HG02759 (cell line): ENCODE data around the gene ZFYVE28.

Experiments
- ATAC-seq: cut with Tn5 transposase; IDR thresholded peaks from one replicate; pipeline ENCODE4 v1.9.1; 2021; ENCODE audit warnings: mild to moderate bottlenecking, moderate library complexity; ENCODE audit not compliant: unreplicated experiment

Gene ZFYVE28

GRCh38 chr4:2370597-2371320 is 47.7 kb downstream of the ZFYVE28 start:
- no peak for ATAC-seq

GRCh38 chr4:2368746-2369437 is 49.6 kb downstream of the ZFYVE28 start:
- no peak for ATAC-seq

- ATAC-seq: no peak
These were observed 50.8 kb downstream of the ZFYVE28 start for GRCh38 chr4:2367626-2368025.

DNA sequence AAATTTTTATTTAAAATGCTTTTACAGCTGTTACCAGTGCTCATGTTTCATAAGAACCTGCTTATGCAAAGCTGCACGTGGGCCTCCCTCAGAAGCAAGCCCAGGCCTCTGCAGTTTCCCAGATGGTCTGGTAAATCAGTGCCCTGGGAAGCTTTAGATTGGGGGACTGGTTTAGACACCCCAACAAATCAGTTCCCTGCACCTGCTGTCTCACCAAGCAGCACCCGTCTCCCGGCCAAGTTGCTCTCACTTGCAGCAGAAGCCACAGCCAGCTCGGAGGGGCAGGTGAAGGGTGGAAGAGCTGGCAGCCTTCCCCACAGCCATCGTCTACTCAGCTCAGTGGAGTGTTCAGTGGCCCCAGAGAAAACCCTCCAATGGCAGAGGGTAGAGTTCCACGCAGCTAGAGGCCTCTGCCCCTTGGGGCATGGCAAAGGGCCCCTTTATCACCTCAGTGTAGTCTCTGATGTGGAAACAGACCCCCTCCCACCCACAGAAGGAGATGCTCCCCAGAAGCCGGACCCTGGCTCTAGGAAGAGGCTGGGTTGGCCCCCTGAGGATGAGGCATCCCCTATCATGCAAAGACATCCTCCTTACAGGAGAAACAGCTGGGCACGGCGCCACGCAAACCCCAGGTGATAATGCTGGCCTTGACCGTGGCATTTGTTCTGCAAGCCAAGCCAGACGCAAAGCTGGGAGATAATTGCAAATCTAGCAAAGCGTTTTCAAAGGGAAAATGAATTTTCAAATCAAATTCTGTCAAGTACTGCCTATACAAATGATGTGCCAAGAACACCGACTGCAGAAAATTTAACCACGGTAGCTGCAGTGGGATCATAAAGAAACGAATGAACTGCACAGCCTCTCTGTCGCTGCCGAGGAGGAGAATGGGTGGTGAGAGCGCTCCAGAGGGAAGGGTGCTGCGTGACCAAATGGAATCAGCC is 51.9 kb downstream of the ZFYVE28 start:
- no peak for ATAC-seq

DNA sequence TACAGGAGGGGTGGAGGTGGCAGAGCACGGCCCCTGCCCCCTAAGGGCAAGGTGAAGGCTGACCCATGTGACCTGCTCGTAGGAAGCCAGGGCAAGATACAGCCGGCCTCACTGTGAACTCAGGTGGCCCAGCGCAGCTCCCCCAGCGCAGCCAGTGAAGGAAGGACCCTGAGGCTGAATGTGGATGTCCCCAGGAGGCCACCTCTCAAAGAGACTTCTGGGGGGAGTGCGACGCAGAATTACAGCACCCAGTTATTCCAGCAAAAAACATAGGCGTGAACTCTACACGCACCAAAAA is 52.6 kb downstream of the ZFYVE28 start:
- no peak for ATAC-seq

GRCh38 chr4:2365054-2365912 is 53.2 kb downstream of the ZFYVE28 start:
- no peak for ATAC-seq

DNA sequence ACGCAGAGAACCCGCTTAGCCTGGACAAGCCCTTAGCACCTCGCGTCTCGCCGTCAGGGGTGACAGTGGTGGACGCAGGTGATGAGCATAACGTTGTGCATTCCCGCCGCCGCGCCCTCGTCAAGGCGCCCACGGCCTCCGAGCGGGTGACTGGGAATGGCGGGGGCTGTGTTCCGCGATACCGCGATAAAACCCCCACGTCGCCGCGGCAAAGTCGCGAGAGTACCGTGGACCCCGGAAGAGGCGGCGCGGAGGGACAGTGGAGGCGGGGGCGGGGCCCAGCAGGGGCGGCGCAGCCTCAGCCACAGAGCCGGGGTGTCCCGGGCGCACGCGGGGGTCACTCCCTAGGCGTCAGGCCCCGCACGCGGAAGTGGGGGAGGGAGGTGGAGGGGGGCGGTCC is 53.8 kb downstream of the ZFYVE28 start:
- no peak for ATAC-seq

DNA sequence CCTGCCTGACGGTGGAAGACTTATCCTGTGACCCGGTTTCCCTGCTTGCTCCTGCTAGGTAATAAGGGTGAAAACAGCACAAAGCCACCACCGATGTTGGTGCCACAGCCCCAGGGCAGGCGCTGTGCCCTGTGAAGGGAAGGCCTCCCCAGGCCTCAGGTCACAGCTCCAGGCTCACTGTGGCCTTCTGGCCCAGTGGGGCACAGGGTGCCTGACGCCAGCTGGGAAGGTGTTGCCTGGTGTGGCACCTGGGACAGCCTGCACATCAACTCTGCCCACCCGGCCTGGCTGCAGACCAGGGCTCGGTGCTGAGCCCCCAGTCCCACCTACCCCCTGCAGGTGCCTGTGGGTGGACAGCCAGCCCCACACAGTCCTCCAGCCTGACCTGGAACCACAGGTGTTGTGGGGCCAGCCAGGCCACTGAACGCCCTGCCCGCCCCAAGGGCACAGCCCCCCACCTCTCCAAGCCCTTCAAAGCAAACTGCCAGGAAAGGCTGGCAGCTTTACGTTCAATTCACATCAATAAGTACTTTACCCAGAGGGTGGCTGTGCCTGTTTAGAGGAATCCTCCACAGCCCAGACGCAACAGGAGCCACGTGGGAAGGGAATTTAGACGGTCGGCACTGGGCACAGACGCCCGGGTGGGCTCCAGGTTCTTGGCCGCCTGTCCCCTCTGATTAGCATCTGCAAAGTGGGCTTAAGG is 54.3 kb downstream of the ZFYVE28 start:
- ATAC-seq: no peak

DNA sequence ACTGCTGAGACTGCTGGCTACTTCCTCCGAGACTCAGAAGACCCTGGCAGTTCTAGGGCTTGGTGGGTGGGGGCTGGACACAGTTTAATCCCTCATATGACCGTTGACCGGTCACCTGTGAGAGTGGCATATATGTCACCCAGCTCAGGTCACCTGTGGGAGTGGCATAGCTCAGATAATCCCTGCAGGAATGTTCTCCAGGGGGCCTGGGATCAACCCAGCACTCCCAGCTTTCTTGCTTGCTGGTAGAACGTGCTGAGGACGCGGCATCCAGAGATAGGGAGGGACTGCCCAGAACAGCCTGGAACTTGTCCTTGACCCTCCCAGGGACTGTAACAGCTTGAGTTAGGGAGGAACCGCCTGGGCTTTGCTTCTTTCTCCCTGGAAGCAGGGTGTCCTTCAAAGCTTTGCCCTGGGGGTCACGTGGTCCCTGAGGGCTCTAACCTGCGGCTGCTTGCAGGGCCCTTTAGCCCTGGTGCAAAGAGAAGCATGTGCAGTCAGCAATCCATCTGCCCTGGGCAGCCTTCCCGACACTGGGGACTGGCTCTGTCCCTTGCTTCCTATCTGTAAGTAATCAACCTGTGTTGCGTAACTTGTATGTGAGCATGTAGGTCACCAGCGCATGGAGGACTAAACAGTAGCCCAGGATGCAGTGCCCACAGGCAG is 55.3 kb downstream of the ZFYVE28 start:
- no peak for ATAC-seq

DNA sequence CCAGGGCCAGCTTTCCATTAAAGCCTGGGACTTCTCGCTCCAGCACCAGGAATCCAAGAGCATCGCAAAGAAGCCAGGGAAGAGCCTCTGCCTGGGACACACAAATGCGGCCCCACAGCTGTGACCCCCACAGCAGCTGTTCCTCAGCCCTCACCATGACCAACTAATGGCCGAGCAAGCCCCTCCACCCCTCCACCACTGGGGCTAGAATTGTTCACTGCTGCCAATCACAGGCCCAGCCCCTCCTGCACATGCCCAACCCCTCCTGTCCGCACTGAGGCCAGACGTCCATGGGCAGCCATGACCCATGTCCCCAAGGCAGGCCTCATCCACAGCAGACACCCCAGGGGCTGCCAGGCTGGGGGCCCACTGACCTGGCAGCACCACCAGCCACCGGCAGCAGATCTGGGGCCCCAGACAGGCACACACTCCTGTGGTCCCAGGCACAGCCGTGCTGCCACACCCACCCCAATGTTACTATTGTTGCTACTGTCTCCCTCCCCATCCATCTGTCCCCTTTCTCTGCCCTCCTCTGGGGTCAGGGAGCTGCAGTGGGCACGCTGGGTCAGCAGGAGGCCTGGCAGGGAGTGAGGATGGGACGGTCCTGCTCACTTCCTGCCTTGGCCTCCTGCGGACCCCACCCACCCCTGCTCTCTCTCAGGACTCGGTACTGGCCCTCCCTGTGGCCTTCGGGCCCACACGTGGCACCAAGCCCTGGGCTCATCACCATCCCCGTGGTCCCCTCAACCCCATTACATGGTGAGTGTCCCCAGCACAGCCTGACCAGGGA is 56.0 kb downstream of the ZFYVE28 start:
- ATAC-seq: no peak

DNA sequence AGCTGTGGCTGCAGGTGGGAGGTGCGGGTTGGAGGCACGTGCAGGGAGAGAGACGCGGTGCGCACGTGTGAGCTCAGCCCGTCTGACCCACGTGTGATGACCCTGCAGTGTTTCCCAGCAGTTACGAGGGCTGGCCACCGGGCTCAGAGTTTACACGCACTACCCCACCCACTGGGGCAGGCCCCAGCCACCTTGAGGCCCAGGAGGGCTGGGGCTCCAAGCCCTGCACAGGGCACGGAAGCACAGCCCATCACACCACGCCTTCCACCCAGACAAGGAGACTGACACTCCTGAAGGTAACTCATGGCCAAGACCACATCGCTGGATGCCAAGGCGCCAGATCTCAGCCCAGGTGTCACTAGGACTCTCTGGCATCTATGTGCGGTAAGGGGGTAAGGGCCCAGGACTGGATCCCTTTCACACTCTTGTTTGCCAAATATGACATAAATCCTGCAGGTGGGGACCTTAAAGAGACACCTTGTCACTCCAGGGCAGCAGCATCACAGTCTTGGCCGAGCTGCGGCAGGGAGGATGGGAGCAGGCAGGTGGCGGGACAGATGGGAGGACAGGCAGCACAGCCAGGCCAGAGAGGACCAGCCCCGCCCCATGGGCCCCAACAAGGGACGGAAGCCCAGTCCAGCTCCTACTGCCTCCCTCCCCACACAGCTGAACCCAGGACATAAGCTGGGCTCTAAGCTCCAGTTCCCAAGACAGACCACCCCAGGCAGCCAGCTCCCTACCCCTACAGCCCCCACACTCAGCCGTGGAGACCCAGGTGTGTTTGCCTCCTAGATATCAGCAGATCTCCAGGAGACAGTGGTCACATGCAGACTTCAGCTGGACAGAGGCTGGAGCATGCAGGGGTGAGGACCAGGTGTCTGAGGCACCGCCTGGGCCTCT is 56.8 kb downstream of the ZFYVE28 start:
- no peak for ATAC-seq

- no peak for ATAC-seq
These were observed 58.1 kb downstream of the ZFYVE28 start for GRCh38 chr4:2360396-2360730.

- no peak for ATAC-seq
These were observed 58.7 kb downstream of the ZFYVE28 start for GRCh38 chr4:2359591-2360395.

GRCh38 chr4:2357821-2358745 is 60.4 kb downstream of the ZFYVE28 start:
- ATAC-seq: no peak

- no peak for ATAC-seq
These were observed 62.0 kb downstream of the ZFYVE28 start for GRCh38 chr4:2356123-2357069.
